SK-N-SH (cell line): ENCODE data around the gene NOS2.

Experiments
- EP300 ChIP-seq, 2 experiments: IDR thresholded peaks; 2 replicates each; pipeline versions ENCODE4 v1.4.0 to v1.6.1; 2012; ENCODE audit warnings: borderline replicate concordance in 1 of 2, low read depth in 1 of 2, low read length in 1 of 2
- FOSL2 ChIP-seq: IDR thresholded peaks from 2 replicates; pipeline ENCODE4 v1.4.0; 2012; ENCODE audit warnings: low read depth, mild to moderate bottlenecking, moderate library complexity, borderline replicate concordance
- POLR2AphosphoS5 ChIP-seq: IDR thresholded peaks from 2 replicates; pipeline ENCODE4 v1.6.1; 2012; ENCODE audit warnings: low read depth, low read length
- YY1 ChIP-seq: IDR thresholded peaks from 2 replicates; pipeline ENCODE4 v1.4.0; 2012; ENCODE audit warnings: low read depth, mild to moderate bottlenecking
- TF ChIP-seq, protein P1 (sequence below): fragments of 200-600 bp; sonication (generic); IDR thresholded peaks from 2 replicates; pipeline ENCODE4 v1.6.1; 2017; ENCODE audit warnings: antibody characterized with exemption, mild to moderate bottlenecking, moderate library complexity
- TF ChIP-seq, protein P2 (sequence below): IDR thresholded peaks from 2 replicates; pipeline ENCODE4 v1.4.0; 2012; ENCODE audit warnings: low read depth
- TF ChIP-seq, protein P3 (sequence below): IDR thresholded peaks from 2 replicates; pipeline ENCODE4 v1.4.0; 2012; ENCODE audit warnings: low read depth, borderline replicate concordance
- TF ChIP-seq, protein P4 (sequence below): IDR thresholded peaks from 2 replicates; pipeline ENCODE4; 2012

DNA sequence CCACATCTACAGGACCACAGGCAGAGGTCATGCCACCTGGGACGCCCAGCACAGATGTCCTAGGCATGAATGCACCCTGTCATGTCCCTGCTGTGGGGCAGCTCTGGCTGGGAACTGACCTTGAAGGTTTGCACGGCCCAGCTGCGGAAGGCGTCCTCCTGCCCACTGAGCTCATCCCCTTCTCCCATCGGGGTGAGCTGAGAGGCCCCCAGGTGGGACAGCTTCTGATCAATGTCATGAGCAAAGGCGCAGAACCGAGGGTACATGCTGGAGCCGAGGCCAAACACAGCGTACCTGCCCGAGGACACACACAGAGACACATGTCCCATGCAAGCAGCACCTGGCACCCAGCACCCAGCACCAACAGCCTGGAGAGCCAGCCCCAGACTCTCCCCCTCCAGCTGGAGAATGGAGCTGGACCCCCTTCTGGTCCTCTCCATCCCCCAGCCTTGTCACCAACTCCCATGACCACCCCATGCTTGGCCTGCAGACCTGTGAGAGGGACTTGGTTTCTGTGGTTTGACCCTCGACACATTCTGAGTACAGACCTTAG, 31.4 kb downstream of the NOS2 start:
- TF ChIP-seq, protein P1, sequence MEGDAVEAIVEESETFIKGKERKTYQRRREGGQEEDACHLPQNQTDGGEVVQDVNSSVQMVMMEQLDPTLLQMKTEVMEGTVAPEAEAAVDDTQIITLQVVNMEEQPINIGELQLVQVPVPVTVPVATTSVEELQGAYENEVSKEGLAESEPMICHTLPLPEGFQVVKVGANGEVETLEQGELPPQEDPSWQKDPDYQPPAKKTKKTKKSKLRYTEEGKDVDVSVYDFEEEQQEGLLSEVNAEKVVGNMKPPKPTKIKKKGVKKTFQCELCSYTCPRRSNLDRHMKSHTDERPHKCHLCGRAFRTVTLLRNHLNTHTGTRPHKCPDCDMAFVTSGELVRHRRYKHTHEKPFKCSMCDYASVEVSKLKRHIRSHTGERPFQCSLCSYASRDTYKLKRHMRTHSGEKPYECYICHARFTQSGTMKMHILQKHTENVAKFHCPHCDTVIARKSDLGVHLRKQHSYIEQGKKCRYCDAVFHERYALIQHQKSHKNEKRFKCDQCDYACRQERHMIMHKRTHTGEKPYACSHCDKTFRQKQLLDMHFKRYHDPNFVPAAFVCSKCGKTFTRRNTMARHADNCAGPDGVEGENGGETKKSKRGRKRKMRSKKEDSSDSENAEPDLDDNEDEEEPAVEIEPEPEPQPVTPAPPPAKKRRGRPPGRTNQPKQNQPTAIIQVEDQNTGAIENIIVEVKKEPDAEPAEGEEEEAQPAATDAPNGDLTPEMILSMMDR, result no peak
- TF ChIP-seq YY1 (no peak), POLR2AphosphoS5 (no peak), FOSL2 (no peak), EP300 (IDR thresholded peaks at IDR 0.05; ENCODE audit: borderline replicate concordance in 1 of 2, low read depth in 1 of 2, low read length in 1 of 2) (no peak)
- TF ChIP-seq, protein P2, sequence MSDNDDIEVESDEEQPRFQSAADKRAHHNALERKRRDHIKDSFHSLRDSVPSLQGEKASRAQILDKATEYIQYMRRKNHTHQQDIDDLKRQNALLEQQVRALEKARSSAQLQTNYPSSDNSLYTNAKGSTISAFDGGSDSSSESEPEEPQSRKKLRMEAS, result no peak
- TF ChIP-seq, protein P3, sequence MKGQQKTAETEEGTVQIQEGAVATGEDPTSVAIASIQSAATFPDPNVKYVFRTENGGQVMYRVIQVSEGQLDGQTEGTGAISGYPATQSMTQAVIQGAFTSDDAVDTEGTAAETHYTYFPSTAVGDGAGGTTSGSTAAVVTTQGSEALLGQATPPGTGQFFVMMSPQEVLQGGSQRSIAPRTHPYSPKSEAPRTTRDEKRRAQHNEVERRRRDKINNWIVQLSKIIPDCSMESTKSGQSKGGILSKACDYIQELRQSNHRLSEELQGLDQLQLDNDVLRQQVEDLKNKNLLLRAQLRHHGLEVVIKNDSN, result no peak
- TF ChIP-seq, protein P4, sequence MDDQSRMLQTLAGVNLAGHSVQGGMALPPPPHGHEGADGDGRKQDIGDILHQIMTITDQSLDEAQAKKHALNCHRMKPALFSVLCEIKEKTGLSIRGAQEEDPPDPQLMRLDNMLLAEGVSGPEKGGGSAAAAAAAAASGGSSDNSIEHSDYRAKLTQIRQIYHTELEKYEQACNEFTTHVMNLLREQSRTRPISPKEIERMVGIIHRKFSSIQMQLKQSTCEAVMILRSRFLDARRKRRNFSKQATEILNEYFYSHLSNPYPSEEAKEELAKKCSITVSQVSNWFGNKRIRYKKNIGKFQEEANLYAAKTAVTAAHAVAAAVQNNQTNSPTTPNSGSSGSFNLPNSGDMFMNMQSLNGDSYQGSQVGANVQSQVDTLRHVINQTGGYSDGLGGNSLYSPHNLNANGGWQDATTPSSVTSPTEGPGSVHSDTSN, result no peak
